ENCODE results near the gene TTYH2. TPM values are rescaled to one million over a fixed set of nuclear protein-coding genes. Genes with fewer than 3 reads are reported as not detected.

The TTYH2 gene
- polyA plus RNA-seq, 3 donors: 12.3 to 57.4 (median 18.7) TPM

DNA sequence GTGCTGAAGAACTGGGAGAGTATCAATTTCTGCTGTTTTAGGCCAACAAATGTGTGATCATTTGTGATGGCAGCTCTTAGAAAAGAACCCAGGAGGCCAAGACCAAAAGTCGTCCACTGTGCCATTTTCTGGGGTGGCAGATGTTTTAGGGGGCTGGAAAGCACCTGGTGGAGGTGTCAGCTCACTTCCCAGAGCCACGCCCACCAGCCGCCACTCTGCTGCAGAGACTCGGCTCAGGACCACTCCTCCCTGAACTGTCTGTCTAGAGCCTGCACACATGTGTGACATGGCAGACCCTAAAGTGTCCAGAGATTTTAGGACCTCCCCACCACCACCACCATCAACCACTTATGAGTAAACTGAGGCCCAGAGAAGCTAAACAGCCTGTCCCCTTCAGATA lies 33.8 kb upstream of the TTYH2 start:
- Histone ChIP-seq H3K9me3 (replicated peaks in 1 of 2; ENCODE audit: control insufficient read depth in 1 of 2, insufficient read depth in 1 of 2, low read length in 2 of 2) (no peaks in the 10 kb centered on the region), H3K79me2 (ENCODE audit: insufficient read depth, low read length) (no peaks in the 10 kb centered on the region), H2AFZ (ENCODE audit: insufficient read depth, low read depth, low read length, poor library complexity, severe bottlenecking) (no peak overlapping the region), H3K4me1 (ENCODE audit: control insufficient read depth in 1 of 2, insufficient read depth in 2 of 2, low read length in 2 of 2) (no peaks in the 10 kb centered on the region), H3K27me3 (ENCODE audit: control insufficient read depth in 2 of 2, insufficient read depth in 2 of 2, low read length in 2 of 2) (no peaks in the 10 kb centered on the region), H3K4me2 (replicated peaks; ENCODE audit: extremely low read depth, low read length, poor library complexity, severe bottlenecking) (no peak overlapping the region), H4K20me1 (ENCODE audit: insufficient read depth, low read length) (no peaks in the 10 kb centered on the region), H3K36me3 (replicated peaks in 1 of 2; ENCODE audit: control insufficient read depth in 1 of 2, insufficient read depth in 2 of 2, low read length in 2 of 2) (no peaks in the 10 kb centered on the region), H3K27ac (ENCODE audit: low read depth in 1 of 2, low read length in 2 of 2) (no peak overlapping the region), H3K9ac (ENCODE audit: insufficient read depth, low read length, poor library complexity, severe bottlenecking) (no peak overlapping the region), H3K4me3 (replicated peaks in 1 of 3; ENCODE audit: low read depth in 2 of 3, low read length in 3 of 3) (no peak overlapping the region)
- 60% methylated on average over 1 of the region's 4 CpGs for WGBS (ENCODE audit: insufficient coverage)
- intact Hi-C loops (cut with micrococcal nuclease): no loop called here
- peaks cover 0 to 4% (median 3%) of the 10 kb centered on the region in 7 donors for H3K9me3 Mint-ChIP-seq
- no peaks in the 10 kb centered on the region for H3K36me3 Mint-ChIP-seq
- DNase-seq: no peak
- H3K27ac Mint-ChIP-seq: no peak overlapping the region
- H3K4me3 Mint-ChIP-seq: no peak overlapping the region
- TF ChIP-seq, protein P1, sequence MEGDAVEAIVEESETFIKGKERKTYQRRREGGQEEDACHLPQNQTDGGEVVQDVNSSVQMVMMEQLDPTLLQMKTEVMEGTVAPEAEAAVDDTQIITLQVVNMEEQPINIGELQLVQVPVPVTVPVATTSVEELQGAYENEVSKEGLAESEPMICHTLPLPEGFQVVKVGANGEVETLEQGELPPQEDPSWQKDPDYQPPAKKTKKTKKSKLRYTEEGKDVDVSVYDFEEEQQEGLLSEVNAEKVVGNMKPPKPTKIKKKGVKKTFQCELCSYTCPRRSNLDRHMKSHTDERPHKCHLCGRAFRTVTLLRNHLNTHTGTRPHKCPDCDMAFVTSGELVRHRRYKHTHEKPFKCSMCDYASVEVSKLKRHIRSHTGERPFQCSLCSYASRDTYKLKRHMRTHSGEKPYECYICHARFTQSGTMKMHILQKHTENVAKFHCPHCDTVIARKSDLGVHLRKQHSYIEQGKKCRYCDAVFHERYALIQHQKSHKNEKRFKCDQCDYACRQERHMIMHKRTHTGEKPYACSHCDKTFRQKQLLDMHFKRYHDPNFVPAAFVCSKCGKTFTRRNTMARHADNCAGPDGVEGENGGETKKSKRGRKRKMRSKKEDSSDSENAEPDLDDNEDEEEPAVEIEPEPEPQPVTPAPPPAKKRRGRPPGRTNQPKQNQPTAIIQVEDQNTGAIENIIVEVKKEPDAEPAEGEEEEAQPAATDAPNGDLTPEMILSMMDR (IDR thresholded peaks at IDR 0.05): no peak
- peaks cover 3 to 14% (median 10%) of the 10 kb centered on the region in 3 donors for H3K27me3 Mint-ChIP-seq (ENCODE audit: low read depth in 3 of 3)
- no peaks in the 10 kb centered on the region for H3K4me1 Mint-ChIP-seq

DNA sequence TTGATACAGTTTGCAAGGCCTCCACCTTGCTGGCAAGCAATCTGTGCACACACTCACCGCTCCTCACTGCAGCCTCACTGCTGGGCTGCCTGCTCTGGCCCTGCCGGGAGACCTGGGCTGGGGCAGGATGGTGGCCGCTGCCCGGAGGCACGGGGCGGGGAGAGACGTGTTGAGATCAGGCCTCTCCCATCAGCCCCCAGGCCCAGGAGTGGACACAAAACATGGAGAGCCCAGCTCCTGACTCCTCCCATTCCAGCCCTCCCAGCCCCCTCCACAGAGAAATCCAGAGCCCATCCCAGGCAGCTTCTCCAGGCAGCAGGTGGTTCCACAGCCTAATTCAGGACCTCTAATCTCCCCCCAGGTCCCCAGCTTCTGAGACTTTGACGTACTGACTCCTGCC lies 33.0 kb upstream of the TTYH2 start:
- no peak for DNase-seq
- Histone ChIP-seq H2AFZ (ENCODE audit: insufficient read depth, low read depth, low read length, poor library complexity, severe bottlenecking) (no peak overlapping the region), H4K20me1 (ENCODE audit: insufficient read depth, low read length) (no peaks in the 10 kb centered on the region), H3K4me1 (ENCODE audit: control insufficient read depth in 1 of 2, insufficient read depth in 2 of 2, low read length in 2 of 2) (no peaks in the 10 kb centered on the region), H3K27me3 (ENCODE audit: control insufficient read depth in 2 of 2, insufficient read depth in 2 of 2, low read length in 2 of 2) (no peaks in the 10 kb centered on the region), H3K79me2 (ENCODE audit: insufficient read depth, low read length) (no peaks in the 10 kb centered on the region), H3K27ac (ENCODE audit: low read depth in 1 of 2, low read length in 2 of 2) (no peak overlapping the region), H3K4me3 (replicated peaks in 1 of 3; ENCODE audit: low read depth in 2 of 3, low read length in 3 of 3) (no peak overlapping the region), H3K36me3 (replicated peaks in 1 of 2; ENCODE audit: control insufficient read depth in 1 of 2, insufficient read depth in 2 of 2, low read length in 2 of 2) (no peaks in the 10 kb centered on the region), H3K9ac (ENCODE audit: insufficient read depth, low read length, poor library complexity, severe bottlenecking) (no peak overlapping the region), H3K4me2 (replicated peaks; ENCODE audit: extremely low read depth, low read length, poor library complexity, severe bottlenecking) (no peak overlapping the region), H3K9me3 (replicated peaks in 1 of 2; ENCODE audit: control insufficient read depth in 1 of 2, insufficient read depth in 1 of 2, low read length in 2 of 2) (no peaks in the 10 kb centered on the region)
- intact Hi-C loops (cut with micrococcal nuclease): no loop called here
- Mint-ChIP-seq H3K36me3 (no peaks in the 10 kb centered on the region), H3K9me3 (peaks cover 0 to 4% (median 3%) of the 10 kb centered on the region in 7 donors), H3K4me1 (no peaks in the 10 kb centered on the region), H3K27ac (peak overlapping the region in 1 of 7 donors; percentile 44), H3K27me3 (ENCODE audit: low read depth in 3 of 3) (peaks cover 6 to 13% (median 10%) of the 10 kb centered on the region in 3 donors), H3K4me3 (no peak overlapping the region)
- 78% methylated on average over 8 of the region's 8 CpGs for WGBS (ENCODE audit: insufficient coverage)
- TF ChIP-seq, protein P1 (IDR thresholded peaks at IDR 0.05): no peak
